HG03025 (cell line): Measurements from ENCODE around the gene KDM5A.
"Not testable (repeated sequence)": the region's sequence is repeated elsewhere in the genome, so short reads cannot be mapped to it uniquely, and the experiment has no call there.

ENCODE experiments used
- ATAC-seq: cut with Tn5 transposase; IDR thresholded peaks from one replicate; pipeline ENCODE4 v1.9.1; 2021; ENCODE audit warnings: mild to moderate bottlenecking, moderate library complexity; ENCODE audit not compliant: unreplicated experiment, low FRiP score

Gene KDM5A

GRCh38 chr12:334125-334524 lies 55.0 kb downstream of the KDM5A start:
- ATAC-seq, result no peak

- no peak for ATAC-seq
Measured at GRCh38 chr12:332581-333205, 56.4 kb downstream of the KDM5A start.

GRCh38 chr12:331287-331686 lies 57.8 kb downstream of the KDM5A start:
- no peak for ATAC-seq

GRCh38 chr12:325906-326305 lies 63.2 kb downstream of the KDM5A start:
- no peak for ATAC-seq

- ATAC-seq, result no peak
Measured at GRCh38 chr12:323507-323906, 65.6 kb downstream of the KDM5A start.

- ATAC-seq, result no peak
Measured at GRCh38 chr12:321606-322326, 67.4 kb downstream of the KDM5A start.

GRCh38 chr12:318759-319515 lies 70.2 kb downstream of the KDM5A start:
- no peak for ATAC-seq

GRCh38 chr12:308511-308910 lies 80.6 kb downstream of the KDM5A start:
- no peak for ATAC-seq

- no peak for ATAC-seq
Measured at GRCh38 chr12:307406-307805, 81.7 kb downstream of the KDM5A start.

- ATAC-seq, result no peak
Measured at GRCh38 chr12:304805-305204, 84.3 kb downstream of the KDM5A start.

- not testable (repeated sequence) for ATAC-seq
Measured at GRCh38 chr12:302766-303165, 86.4 kb downstream of the KDM5A start.

GRCh38 chr12:300166-300565 lies 89.0 kb downstream of the KDM5A start:
- ATAC-seq, result not testable (repeated sequence)

GRCh38 chr12:299511-299910 lies 89.6 kb downstream of the KDM5A start:
- not testable (repeated sequence) for ATAC-seq

- ATAC-seq, result not testable (repeated sequence)
Measured at GRCh38 chr12:298059-298458, 91.1 kb downstream of the KDM5A start.

- no peak for ATAC-seq
Measured at GRCh38 chr12:295132-295531, 94.0 kb downstream of the KDM5A start.

- no peak for ATAC-seq
Measured at GRCh38 chr12:293199-293598, 95.9 kb downstream of the KDM5A start.

- ATAC-seq, result no peak
Measured at GRCh38 chr12:292186-292585, 96.9 kb downstream of the KDM5A start.

GRCh38 chr12:291153-291723 lies 97.9 kb downstream of the KDM5A start:
- no peak for ATAC-seq

GRCh38 chr12:288687-289086 lies 100.4 kb downstream of the KDM5A start:
- ATAC-seq, result no peak

GRCh38 chr12:286531-287300 lies 102.4 kb downstream of the KDM5A start:
- ATAC-seq, result no peak
